ENCODE measurements around the gene HPS1.

Gene HPS1

GRCh38 chr10:98420786-98421185 lies 25.9 kb downstream of the HPS1 start:
- H3K27me3 ChIP-seq (ENCODE audit: insufficient read depth, low read length): no peaks in the 10 kb centered on the region
- peaks cover 11% of the 10 kb centered on the region for H3K36me3 ChIP-seq (ENCODE audit: insufficient read depth, low read length)
- H3K4me1 ChIP-seq (ENCODE audit: insufficient read depth, low read length): no peaks in the 10 kb centered on the region
- H2AFZ ChIP-seq (ENCODE audit: low read depth, low read length): no peak overlapping the region
- H3K4me3 ChIP-seq (ENCODE audit: low read length): no peak overlapping the region
- no peaks in the 10 kb centered on the region for H3K9me3 ChIP-seq (ENCODE audit: low read length)

- Histone ChIP-seq H2AFZ (ENCODE audit: low read depth, low read length) (no peak overlapping the region), H3K4me1 (ENCODE audit: insufficient read depth, low read length) (no peaks in the 10 kb centered on the region), H3K9me3 (ENCODE audit: low read length) (no peaks in the 10 kb centered on the region), H3K36me3 (ENCODE audit: insufficient read depth, low read length) (peaks cover 11% of the 10 kb centered on the region), H3K4me3 (ENCODE audit: low read length) (no peak overlapping the region), H3K27me3 (ENCODE audit: insufficient read depth, low read length) (no peaks in the 10 kb centered on the region)
These were observed 27.1 kb downstream of the HPS1 start for GRCh38 chr10:98419469-98420261.

GRCh38 chr10:98418665-98419468 lies 27.9 kb downstream of the HPS1 start:
- Histone ChIP-seq H2AFZ (ENCODE audit: low read depth, low read length) (no peak overlapping the region), H3K4me1 (ENCODE audit: insufficient read depth, low read length) (peaks cover 3% of the 10 kb centered on the region), H3K9me3 (ENCODE audit: low read length) (no peaks in the 10 kb centered on the region), H3K36me3 (ENCODE audit: insufficient read depth, low read length) (peaks cover 11% of the 10 kb centered on the region), H3K27me3 (ENCODE audit: insufficient read depth, low read length) (no peaks in the 10 kb centered on the region), H3K4me3 (ENCODE audit: low read length) (no peak overlapping the region)

GRCh38 chr10:98417973-98418664 lies 28.6 kb downstream of the HPS1 start:
- Histone ChIP-seq H3K27me3 (ENCODE audit: insufficient read depth, low read length) (no peaks in the 10 kb centered on the region), H3K36me3 (ENCODE audit: insufficient read depth, low read length) (peaks cover 11% of the 10 kb centered on the region), H3K4me1 (ENCODE audit: insufficient read depth, low read length) (peaks cover 3% of the 10 kb centered on the region), H2AFZ (ENCODE audit: low read depth, low read length) (no peak overlapping the region), H3K9me3 (ENCODE audit: low read length) (no peaks in the 10 kb centered on the region), H3K4me3 (ENCODE audit: low read length) (no peak overlapping the region)

GRCh38 chr10:98417481-98417959 lies 29.2 kb downstream of the HPS1 start:
- no peak overlapping the region for H3K4me3 ChIP-seq (ENCODE audit: low read length)
- H3K27me3 ChIP-seq (ENCODE audit: insufficient read depth, low read length): no peaks in the 10 kb centered on the region
- no peak overlapping the region for H2AFZ ChIP-seq (ENCODE audit: low read depth, low read length)
- no peaks in the 10 kb centered on the region for H3K9me3 ChIP-seq (ENCODE audit: low read length)
- peaks cover 11% of the 10 kb centered on the region for H3K36me3 ChIP-seq (ENCODE audit: insufficient read depth, low read length)
- peaks cover 3% of the 10 kb centered on the region for H3K4me1 ChIP-seq (ENCODE audit: insufficient read depth, low read length)

- Histone ChIP-seq H3K9me3 (ENCODE audit: low read length) (no peaks in the 10 kb centered on the region), H3K4me1 (ENCODE audit: insufficient read depth, low read length) (peaks cover 3% of the 10 kb centered on the region), H3K27me3 (ENCODE audit: insufficient read depth, low read length) (no peaks in the 10 kb centered on the region)
These were observed 29.9 kb downstream of the HPS1 start for GRCh38 chr10:98416606-98417388.

GRCh38 chr10:98415731-98416119 lies 31.0 kb downstream of the HPS1 start:
- Histone ChIP-seq H3K9me3 (ENCODE audit: low read length) (no peaks in the 10 kb centered on the region), H3K27me3 (ENCODE audit: insufficient read depth, low read length) (no peaks in the 10 kb centered on the region), H3K36me3 (ENCODE audit: insufficient read depth, low read length) (peaks cover 11% of the 10 kb centered on the region), H3K4me3 (ENCODE audit: low read length) (no peak overlapping the region), H2AFZ (ENCODE audit: low read depth, low read length) (no peak overlapping the region), H3K4me1 (ENCODE audit: insufficient read depth, low read length) (peaks cover 3% of the 10 kb centered on the region)

More at GRCh38 chr10:98416606-98417388, 29.9 kb downstream of the HPS1 start:
- Histone ChIP-seq H3K36me3 (ENCODE audit: insufficient read depth, low read length) (peaks cover 11% of the 10 kb centered on the region), H2AFZ (ENCODE audit: low read depth, low read length) (no peak overlapping the region), H3K4me3 (ENCODE audit: low read length) (no peak overlapping the region)

GRCh38 chr10:98414932-98415730 lies 31.6 kb downstream of the HPS1 start, which contains the start of gene PYROXD2:
Gene PYROXD2, minus strand, starts transcription at chr10:98415182. Its CDS starts 47 bp downstream, at chr10:98415135.
- peaks cover 11% of the 10 kb centered on the region for H3K36me3 ChIP-seq (ENCODE audit: insufficient read depth, low read length)
- no peaks in the 10 kb centered on the region for H3K27me3 ChIP-seq (ENCODE audit: insufficient read depth, low read length)
- no peak within 1 kb of the TSS for H2AFZ ChIP-seq (ENCODE audit: low read depth, low read length)
- no peaks in the 10 kb centered on the region for H3K9me3 ChIP-seq (ENCODE audit: low read length)
- H3K4me1 ChIP-seq (ENCODE audit: insufficient read depth, low read length): peaks cover 3% of the 10 kb centered on the region
- H3K4me3 ChIP-seq (ENCODE audit: low read length): peak within 1 kb of the TSS; percentile 58

GRCh38 chr10:98414578-98414931 lies 32.2 kb downstream of the HPS1 start:
- Histone ChIP-seq H2AFZ (ENCODE audit: low read depth, low read length) (no peak overlapping the region), H3K36me3 (ENCODE audit: insufficient read depth, low read length) (peaks cover 8% of the 10 kb centered on the region), H3K4me3 (ENCODE audit: low read length) (peak overlapping the region; percentile 58), H3K9me3 (ENCODE audit: low read length) (no peaks in the 10 kb centered on the region), H3K27me3 (ENCODE audit: insufficient read depth, low read length) (no peaks in the 10 kb centered on the region), H3K4me1 (ENCODE audit: insufficient read depth, low read length) (peaks cover 3% of the 10 kb centered on the region)

GRCh38 chr10:98411768-98412167 lies 35.0 kb downstream of the HPS1 start:
- Histone ChIP-seq H3K4me1 (ENCODE audit: insufficient read depth, low read length) (peaks cover 3% of the 10 kb centered on the region), H3K4me3 (ENCODE audit: low read length) (no peak overlapping the region), H3K36me3 (ENCODE audit: insufficient read depth, low read length) (no peaks in the 10 kb centered on the region), H3K9me3 (ENCODE audit: low read length) (no peaks in the 10 kb centered on the region), H3K27me3 (ENCODE audit: insufficient read depth, low read length) (no peaks in the 10 kb centered on the region), H2AFZ (ENCODE audit: low read depth, low read length) (no peak overlapping the region)

GRCh38 chr10:98411166-98411565 lies 35.6 kb downstream of the HPS1 start:
- Histone ChIP-seq H3K36me3 (ENCODE audit: insufficient read depth, low read length) (no peaks in the 10 kb centered on the region), H3K9me3 (ENCODE audit: low read length) (no peaks in the 10 kb centered on the region), H2AFZ (ENCODE audit: low read depth, low read length) (no peak overlapping the region), H3K4me3 (ENCODE audit: low read length) (no peak overlapping the region), H3K4me1 (ENCODE audit: insufficient read depth, low read length) (peaks cover 3% of the 10 kb centered on the region), H3K27me3 (ENCODE audit: insufficient read depth, low read length) (no peaks in the 10 kb centered on the region)

GRCh38 chr10:98410759-98411158 lies 36.0 kb downstream of the HPS1 start:
- Histone ChIP-seq H3K9me3 (ENCODE audit: low read length) (no peaks in the 10 kb centered on the region), H3K4me3 (ENCODE audit: low read length) (no peak overlapping the region), H3K36me3 (ENCODE audit: insufficient read depth, low read length) (no peaks in the 10 kb centered on the region), H2AFZ (ENCODE audit: low read depth, low read length) (no peak overlapping the region), H3K27me3 (ENCODE audit: insufficient read depth, low read length) (no peaks in the 10 kb centered on the region), H3K4me1 (ENCODE audit: insufficient read depth, low read length) (peaks cover 3% of the 10 kb centered on the region)
